Measurements from ENCODE around the gene TDRD5.

- no peak for TF ChIP-seq CTCF (IDR thresholded peaks at IDR 0.05 in 8 of 11, conservative IDR thresholded peaks at IDR 0.05 in 3 of 11)
- no peak for TF ChIP-seq POLR2A (IDR thresholded peaks at IDR 0.05)
- no peak for TF ChIP-seq POLR2AphosphoS5 (IDR thresholded peaks at IDR 0.05)
Measured at GRCh38 chr1:179714159-179714558, 122.5 kb downstream of the TDRD5 start.
